Measurements from ENCODE around the gene KCNC2. TPM values are rescaled to one million over a fixed set of nuclear protein-coding genes. Genes with fewer than 3 reads are reported as not detected.

Gene KCNC2
- total RNA-seq, 1 experiment from 2014 or later, result not detected

GRCh38 chr12:75208856-75209811 lies 505 bp downstream of the KCNC2 start:
- CTCF ChIA-PET, result no interaction called here
- Mint-ChIP-seq H3K27ac (ENCODE audit: unreplicated experiment) (no peak overlapping the region), H3K4me3 (ENCODE audit: low read depth, unreplicated experiment) (peak overlapping the region; percentile 58), H3K4me1 (ENCODE audit: low read depth, unreplicated experiment) (no peaks in the 10 kb centered on the region), H3K9me3 (ENCODE audit: low read depth, unreplicated experiment) (peaks cover 6% of the 10 kb centered on the region), H3K27me3 (ENCODE audit: unreplicated experiment) (peaks cover 9% of the 10 kb centered on the region), H3K36me3 (ENCODE audit: insufficient read depth, unreplicated experiment) (peaks cover 5% of the 10 kb centered on the region)
- peak; percentile 58 for DNase-seq
- no TSS peak for BruUV-seq (replicated peaks)
- intact Hi-C loops (cut with micrococcal nuclease; ENCODE audit: unreplicated experiment), result no loop called here
- no peak for TF ChIP-seq CTCF (IDR thresholded peaks at IDR 0.05; ENCODE audit: unreplicated experiment)

- no peak overlapping the region for H3K27ac Mint-ChIP-seq (ENCODE audit: unreplicated experiment)
- DNase-seq, result no peak
- peaks cover 6% of the 10 kb centered on the region for H3K9me3 Mint-ChIP-seq (ENCODE audit: low read depth, unreplicated experiment)
Observed at GRCh38 chr12:75207338-75208083, 2.1 kb downstream of the KCNC2 start.

GRCh38 chr12:75205558-75205957 lies 4.1 kb downstream of the KCNC2 start:
- Mint-ChIP-seq H3K4me1 (ENCODE audit: low read depth, unreplicated experiment) (no peaks in the 10 kb centered on the region), H3K27me3 (ENCODE audit: unreplicated experiment) (peaks cover 8% of the 10 kb centered on the region), H3K36me3 (ENCODE audit: insufficient read depth, unreplicated experiment) (peaks cover 5% of the 10 kb centered on the region), H3K27ac (ENCODE audit: unreplicated experiment) (no peak overlapping the region), H3K9me3 (ENCODE audit: low read depth, unreplicated experiment) (peaks cover 6% of the 10 kb centered on the region), H3K4me3 (ENCODE audit: low read depth, unreplicated experiment) (no peak overlapping the region)
- BruUV-seq (replicated peaks), result no TSS peak
- DNase-seq, result no peak
- intact Hi-C loops (cut with micrococcal nuclease; ENCODE audit: unreplicated experiment), result no loop called here
- CTCF ChIA-PET, result no interaction called here
- TF ChIP-seq CTCF (IDR thresholded peaks at IDR 0.05; ENCODE audit: unreplicated experiment), result no peak

More at GRCh38 chr12:75207338-75208083, 2.1 kb downstream of the KCNC2 start:
- H3K4me3 Mint-ChIP-seq (ENCODE audit: low read depth, unreplicated experiment), result no peak overlapping the region
- H3K4me1 Mint-ChIP-seq (ENCODE audit: low read depth, unreplicated experiment), result no peaks in the 10 kb centered on the region
- intact Hi-C loops (cut with micrococcal nuclease; ENCODE audit: unreplicated experiment), result no loop called here
- H3K27me3 Mint-ChIP-seq (ENCODE audit: unreplicated experiment), result peaks cover 9% of the 10 kb centered on the region
- TF ChIP-seq CTCF (IDR thresholded peaks at IDR 0.05; ENCODE audit: unreplicated experiment), result no peak
- BruUV-seq (replicated peaks), result no TSS peak
- H3K36me3 Mint-ChIP-seq (ENCODE audit: insufficient read depth, unreplicated experiment), result peaks cover 5% of the 10 kb centered on the region
- CTCF ChIA-PET, result no interaction called here

- intact Hi-C loops (cut with micrococcal nuclease; ENCODE audit: unreplicated experiment), result no loop called here
- no TSS peak for BruUV-seq (replicated peaks)
- Mint-ChIP-seq H3K4me3 (ENCODE audit: low read depth, unreplicated experiment) (no peak overlapping the region), H3K36me3 (ENCODE audit: insufficient read depth, unreplicated experiment) (no peaks in the 10 kb centered on the region), H3K27me3 (ENCODE audit: unreplicated experiment) (no peaks in the 10 kb centered on the region), H3K27ac (ENCODE audit: unreplicated experiment) (no peak overlapping the region), H3K9me3 (ENCODE audit: low read depth, unreplicated experiment) (no peaks in the 10 kb centered on the region), H3K4me1 (ENCODE audit: low read depth, unreplicated experiment) (peaks cover 9% of the 10 kb centered on the region)
- no peak for DNase-seq
- CTCF ChIA-PET, result no interaction called here
- TF ChIP-seq CTCF (IDR thresholded peaks at IDR 0.05; ENCODE audit: unreplicated experiment), result no peak
Observed at GRCh38 chr12:75196865-75197264, 12.8 kb downstream of the KCNC2 start.
